Tibial nerve (tissue), 4 donors: Measurements from ENCODE around the gene TTC9B. TPM values are rescaled to one million over a fixed set of nuclear protein-coding genes. Genes with fewer than 3 reads are reported as not detected.

ENCODE experiments used
- DNase-seq, 2 donors: peaks; one replicate each; pipeline ENCODE4 v3.0.0-alpha.2; 2019; ENCODE audit warnings: low spot score in 2 of 2
- H3K27ac ChIP-seq, 4 donors: fragments of 200-600 bp; sonication (generic) in 3 of 4; one replicate each; pipeline ENCODE4 v1.5.1; 2017 to 2019; ENCODE audit warnings: mild to moderate bottlenecking in 1 of 4
- H3K27me3 ChIP-seq, 2 donors: fragments of 200-600 bp; sonication (generic) in 1 of 2; one replicate each; pipeline versions ENCODE4 v1.5.1 to v1.6.0; 2017 to 2019
- H3K36me3 ChIP-seq, 3 donors: fragments of 200-600 bp; sonication (generic); one replicate each; pipeline ENCODE4 v1.5.1; 2018 to 2019
- H3K4me1 ChIP-seq, 4 donors: fragments of 200-600 bp; sonication (generic) in 3 of 4; one replicate each; pipeline ENCODE4 v1.5.1; 2017 to 2019
- H3K4me3 ChIP-seq, 4 donors: fragments of 200-600 bp; sonication (generic) in 3 of 4; one replicate each; pipeline ENCODE4 v1.5.1; 2017 to 2019; ENCODE audit warnings: mild to moderate bottlenecking in 1 of 4, moderate library complexity in 1 of 4
- H3K9me3 ChIP-seq, 4 donors: fragments of 200-600 bp; sonication (generic) in 3 of 4; one replicate each; pipeline ENCODE4 v1.5.1; 2017 to 2019
- CTCF ChIP-seq, 5 experiments: fragments of 200-600 bp in 3 of 5; fragments of 450-650 bp in 2 of 5; sonication (generic) in 3 of 5; IDR thresholded peaks; one replicate each; pipeline ENCODE4 v1.5.1; 2016 to 2019; ENCODE audit warnings: antibody characterized with exemption in 5 of 5, mild to moderate bottlenecking in 3 of 5, moderate library complexity in 2 of 5
- EP300 ChIP-seq, 2 donors: sonication (generic); formaldehyde crosslinking; IDR thresholded peaks; one replicate each; pipeline ENCODE4 v1.6.1; 2017; ENCODE audit warnings: antibody characterized with exemption in 2 of 2, mild to moderate bottlenecking in 1 of 2
- POLR2A ChIP-seq, 2 donors: fragments of 450-650 bp; IDR thresholded peaks; one replicate each; pipeline ENCODE4 v1.6.1; 2017; ENCODE audit warnings: antibody characterized with exemption in 2 of 2, mild to moderate bottlenecking in 2 of 2, moderate library complexity in 2 of 2
- WGBS, 2 donors: methylation state at CpG; one replicate each; pipeline ENCODE4 v1.1.5; 2018; 5-methylcytosine and 5-hydroxymethylcytosine counted together
- total RNA-seq, 4 donors: library from RNA; depleted of rRNA; stranded (reverse); fragments of >200 nt; gene quantifications; one replicate each; pipeline ENCODE4 v1.1.0, GENCODE V29; 2016

The TTC9B gene
- total RNA-seq, 4 donors from 2014 or later: 0.84 TPM; not detected in 3

DNA sequence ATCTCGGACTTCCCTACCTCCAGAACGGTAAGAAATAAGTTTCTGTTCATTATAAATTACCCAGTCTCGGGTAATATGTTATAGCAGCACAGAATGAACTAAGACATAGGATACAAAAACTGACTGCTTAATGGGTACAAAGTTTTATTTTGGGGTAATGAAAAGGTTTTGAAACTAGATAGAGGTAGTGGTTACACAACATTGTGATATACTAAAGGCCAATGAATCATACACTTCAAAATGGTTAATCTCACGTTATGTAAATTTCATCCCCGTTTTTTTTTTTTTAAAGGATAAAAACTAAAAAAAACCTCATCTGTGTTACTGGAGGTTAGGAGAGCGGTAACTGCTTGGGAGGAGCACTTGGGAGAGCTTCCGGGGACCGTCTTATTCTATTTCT, 43.4 kb upstream of the TTC9B start:
- Histone ChIP-seq H3K27me3 (no peaks in the 10 kb centered on the region), H3K36me3 (peaks cover 0 to 41% (median 0%) of the 10 kb centered on the region in 3 donors), H3K27ac (no peak overlapping the region), H3K9me3 (no peaks in the 10 kb centered on the region), H3K4me3 (no peak overlapping the region), H3K4me1 (peaks cover 0 to 11% (median 0%) of the 10 kb centered on the region in 4 donors)
- 82 to 87% methylated on average over 8 of the region's 8 CpGs for WGBS, 2 donors
- DNase-seq: no peak
- TF ChIP-seq POLR2A (IDR thresholded peaks at IDR 0.05) (no peak), CTCF (IDR thresholded peaks at IDR 0.05) (no peak), EP300 (IDR thresholded peaks at IDR 0.05) (no peak)

DNA sequence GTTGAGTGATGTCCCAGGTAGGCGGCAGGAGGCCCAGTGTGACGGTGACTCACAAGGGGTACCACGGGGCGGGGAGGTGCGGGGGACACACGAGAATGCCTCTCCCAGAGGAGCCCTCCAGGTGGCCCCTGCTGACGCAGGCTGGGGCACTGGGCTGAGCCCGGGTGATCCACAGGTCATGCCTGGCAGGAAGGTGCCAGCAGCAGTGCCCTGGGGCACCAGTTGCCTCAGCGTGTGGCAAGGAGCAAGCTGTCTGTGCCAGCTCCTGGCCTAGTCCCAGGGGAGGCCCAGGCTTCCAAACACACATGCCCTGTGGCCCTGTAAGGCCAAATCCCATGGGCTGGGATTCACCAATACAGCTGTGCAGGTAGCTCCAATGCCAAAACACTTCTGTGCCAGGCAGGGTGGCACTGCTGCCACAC, 38.9 kb upstream of the TTC9B start:
- Histone ChIP-seq H3K4me3 (no peak overlapping the region), H3K9me3 (no peaks in the 10 kb centered on the region), H3K4me1 (peaks cover 0 to 18% (median 2%) of the 10 kb centered on the region in 4 donors), H3K27me3 (no peaks in the 10 kb centered on the region), H3K27ac (no peak overlapping the region), H3K36me3 (peaks cover 0 to 43% (median 10%) of the 10 kb centered on the region in 3 donors)
- 90 to 92% methylated on average over 8 of the region's 9 CpGs for WGBS, 2 donors
- no peak for DNase-seq
- TF ChIP-seq EP300 (IDR thresholded peaks at IDR 0.05) (no peak), CTCF (IDR thresholded peaks at IDR 0.05) (no peak), POLR2A (IDR thresholded peaks at IDR 0.05) (no peak)

DNA sequence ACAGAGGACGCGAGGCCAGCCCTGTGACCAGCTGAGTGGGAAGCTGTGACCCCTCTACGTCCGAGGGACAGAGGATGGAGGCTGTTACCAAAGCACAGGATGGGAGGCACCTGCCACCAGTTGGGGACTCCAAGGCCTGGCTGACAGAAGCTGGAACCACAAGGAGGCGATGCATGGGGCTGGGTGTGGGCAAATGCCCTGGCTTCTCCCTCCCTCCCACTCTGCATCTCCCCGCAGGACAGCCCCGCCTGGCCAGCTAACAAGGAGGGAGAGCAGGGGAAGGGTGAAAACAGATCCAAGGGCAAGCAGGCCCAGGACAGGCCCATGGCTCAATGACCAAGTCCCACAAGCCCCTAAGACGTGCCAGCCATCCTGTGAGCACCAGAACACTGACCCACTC, 38.3 kb upstream of the TTC9B start:
- no peaks in the 10 kb centered on the region for H3K9me3 ChIP-seq
- no peak for DNase-seq
- peaks cover 0 to 44% (median 10%) of the 10 kb centered on the region in 3 donors for H3K36me3 ChIP-seq
- H3K27ac ChIP-seq: no peak overlapping the region
- H3K4me1 ChIP-seq: peaks cover 0 to 18% (median 2%) of the 10 kb centered on the region in 4 donors
- no peaks in the 10 kb centered on the region for H3K27me3 ChIP-seq
- WGBS, 2 donors: 81 to 93% methylated on average over 6 to 8 of the region's 8 CpGs
- TF ChIP-seq EP300 (IDR thresholded peaks at IDR 0.05): no peak
- no peak overlapping the region for H3K4me3 ChIP-seq

DNA sequence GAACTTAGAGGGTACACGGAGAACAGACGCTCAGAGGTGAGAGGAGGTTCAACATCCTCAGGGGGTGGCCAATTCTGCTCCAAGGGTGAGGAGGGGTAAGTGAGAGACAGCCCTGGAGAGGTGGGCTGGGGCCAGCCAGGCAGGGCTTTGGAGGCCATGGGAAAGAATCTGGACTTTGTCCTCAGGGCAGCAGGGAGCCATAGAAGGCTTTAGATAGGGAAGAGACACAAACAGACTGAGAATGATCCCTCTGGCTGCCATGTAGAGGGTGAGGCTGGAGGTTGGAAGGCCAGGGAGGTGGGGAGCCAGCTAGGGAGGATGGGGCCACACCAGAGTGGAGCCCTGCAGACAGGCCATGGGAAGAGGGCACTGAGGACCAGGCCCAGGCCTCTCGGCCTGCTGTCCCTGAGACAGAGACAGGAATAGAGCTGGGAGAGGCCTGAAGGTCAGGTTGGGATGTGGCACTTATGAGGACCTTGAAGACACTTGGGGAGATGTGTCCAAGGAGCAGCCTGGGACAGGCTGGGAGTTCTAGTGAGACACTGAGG, 37.5 kb upstream of the TTC9B start:
- 75 to 86% methylated on average over 3 of the region's 3 CpGs for WGBS, 2 donors
- no peak for DNase-seq
- Histone ChIP-seq H3K27ac (no peak overlapping the region), H3K4me3 (no peak overlapping the region), H3K9me3 (no peaks in the 10 kb centered on the region), H3K4me1 (peaks cover 0 to 18% (median 2%) of the 10 kb centered on the region in 4 donors), H3K27me3 (no peaks in the 10 kb centered on the region), H3K36me3 (peaks cover 0 to 48% (median 10%) of the 10 kb centered on the region in 3 donors)
- TF ChIP-seq CTCF (IDR thresholded peaks at IDR 0.05) (no peak), POLR2A (IDR thresholded peaks at IDR 0.05) (no peak), EP300 (IDR thresholded peaks at IDR 0.05) (no peak)

DNA sequence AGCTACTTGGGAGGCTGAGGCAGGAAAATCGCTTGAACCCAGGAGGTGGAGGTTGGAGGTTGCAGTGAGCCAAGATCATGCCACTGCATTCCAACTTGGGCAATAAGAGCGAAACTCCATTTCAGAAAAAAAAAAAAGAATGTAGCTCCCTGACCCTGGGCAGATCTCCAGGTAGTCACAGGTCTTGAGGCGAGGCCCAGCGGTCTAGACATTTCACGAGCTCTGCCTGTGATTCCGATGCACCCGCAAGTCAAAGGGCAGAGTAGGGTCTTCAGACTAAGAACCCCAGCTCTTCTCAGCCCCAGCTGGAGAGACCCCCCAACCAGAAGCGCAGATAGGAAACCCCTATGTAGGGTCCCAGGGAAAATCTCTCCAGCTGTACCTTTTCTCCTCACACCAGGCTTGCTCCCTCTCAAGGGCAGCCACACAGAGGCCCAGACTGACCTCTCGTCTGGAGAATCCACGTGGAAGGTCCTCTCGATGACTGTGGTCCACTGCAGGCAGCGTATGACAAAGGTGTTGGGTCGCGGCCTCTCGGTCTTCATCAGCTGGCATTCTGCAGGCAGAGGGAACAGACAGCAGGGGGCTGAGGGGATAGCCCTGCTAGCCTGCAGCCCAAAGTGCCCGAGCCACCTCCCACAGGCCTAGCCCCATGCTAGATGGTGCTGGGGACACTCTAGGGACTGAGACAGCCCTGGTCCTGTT, 36.7 kb upstream of the TTC9B start:
- Histone ChIP-seq H3K36me3 (peaks cover 0 to 56% (median 10%) of the 10 kb centered on the region in 3 donors), H3K9me3 (no peaks in the 10 kb centered on the region), H3K27ac (no peak overlapping the region), H3K4me3 (no peak overlapping the region), H3K4me1 (peaks cover 0 to 18% (median 2%) of the 10 kb centered on the region in 4 donors), H3K27me3 (no peaks in the 10 kb centered on the region)
- TF ChIP-seq POLR2A (IDR thresholded peaks at IDR 0.05): no peak
- TF ChIP-seq EP300 (IDR thresholded peaks at IDR 0.05): no peak
- no peak for TF ChIP-seq CTCF (IDR thresholded peaks at IDR 0.05)
- no peak for DNase-seq
- 93 to 94% methylated on average over 13 to 16 of the region's 16 CpGs for WGBS, 2 donors
